WTC11 (cell line): ENCODE results near the gene SNX11.

ENCODE experiments used
- CBFB ChIP-seq: sonication (generic); formaldehyde crosslinking; IDR thresholded peaks from 2 replicates; pipeline ENCODE4 v1.8.1; 2022; ENCODE audit warnings: mild to moderate bottlenecking, low read depth, missing genetic modification reagents
- E2F1 ChIP-seq: sonication (generic); formaldehyde crosslinking; IDR thresholded peaks from 2 replicates; pipeline ENCODE4 v1.8.0; 2022; ENCODE audit warnings: mild to moderate bottlenecking, missing genetic modification reagents
- ESRRA ChIP-seq: sonication (generic); formaldehyde crosslinking; IDR thresholded peaks from 2 replicates; pipeline ENCODE4 v1.8.1; 2022; ENCODE audit warnings: mild to moderate bottlenecking, missing genetic modification reagents, borderline replicate concordance
- FOXJ3 ChIP-seq: sonication (generic); formaldehyde crosslinking; IDR thresholded peaks from 2 replicates; pipeline ENCODE4 v1.9.0; 2021; ENCODE audit warnings: missing genetic modification reagents, mild to moderate bottlenecking, borderline replicate concordance
- GRHL2 ChIP-seq: fragments of 250-450 bp; sonication (Bioruptor Pico); IDR thresholded peaks from 2 replicates; pipeline ENCODE4 v1.8.0; 2022; ENCODE audit warnings: mild to moderate bottlenecking, moderate library complexity; ENCODE audit not compliant: insufficient replicate concordance, severe bottlenecking
- JUN ChIP-seq: sonication (generic); formaldehyde crosslinking; IDR thresholded peaks from 2 replicates; pipeline ENCODE4 v1.8.0; 2023; ENCODE audit warnings: mild to moderate bottlenecking, missing genetic modification reagents
- NFYB ChIP-seq: sonication (generic); formaldehyde crosslinking; conservative IDR thresholded peaks from 2 replicates; pipeline ENCODE4 v1.8.0; 2022; ENCODE audit warnings: low read depth, missing genetic modification reagents
- NR3C1 ChIP-seq: sonication (generic); formaldehyde crosslinking; conservative IDR thresholded peaks from 2 replicates; pipeline ENCODE4 v1.8.1; 2023; ENCODE audit warnings: low read depth, mild to moderate bottlenecking, missing genetic modification reagents
- PREB ChIP-seq: sonication (generic); formaldehyde crosslinking; IDR thresholded peaks from 2 replicates; pipeline ENCODE4 v1.8.1; 2022; ENCODE audit warnings: mild to moderate bottlenecking, missing genetic modification reagents, moderate library complexity, borderline replicate concordance
- ZBTB21 ChIP-seq: sonication (generic); formaldehyde crosslinking; IDR thresholded peaks from 2 replicates; pipeline ENCODE4 v1.8.1; 2023; ENCODE audit warnings: mild to moderate bottlenecking, missing genetic modification reagents, borderline replicate concordance
- ZNF138 ChIP-seq: sonication (generic); formaldehyde crosslinking; conservative IDR thresholded peaks from 2 replicates; pipeline ENCODE4 v1.8.1; 2022; ENCODE audit warnings: mild to moderate bottlenecking, moderate library complexity, missing genetic modification reagents
- TF ChIP-seq, protein P1 (sequence below): fragments of 200-600 bp; IDR thresholded peaks from 2 replicates; pipeline ENCODE4 v1.8.0; 2022; ENCODE audit warnings: antibody characterized with exemption
- TF ChIP-seq, protein P2 (sequence below): sonication (generic); formaldehyde crosslinking; conservative IDR thresholded peaks from 2 replicates; pipeline ENCODE4 v1.8.1; 2022; ENCODE audit warnings: mild to moderate bottlenecking, missing genetic modification reagents

GRCh38 chr17:48169926-48170325 lies 62.4 kb downstream of the SNX11 start:
- TF ChIP-seq, protein P1, sequence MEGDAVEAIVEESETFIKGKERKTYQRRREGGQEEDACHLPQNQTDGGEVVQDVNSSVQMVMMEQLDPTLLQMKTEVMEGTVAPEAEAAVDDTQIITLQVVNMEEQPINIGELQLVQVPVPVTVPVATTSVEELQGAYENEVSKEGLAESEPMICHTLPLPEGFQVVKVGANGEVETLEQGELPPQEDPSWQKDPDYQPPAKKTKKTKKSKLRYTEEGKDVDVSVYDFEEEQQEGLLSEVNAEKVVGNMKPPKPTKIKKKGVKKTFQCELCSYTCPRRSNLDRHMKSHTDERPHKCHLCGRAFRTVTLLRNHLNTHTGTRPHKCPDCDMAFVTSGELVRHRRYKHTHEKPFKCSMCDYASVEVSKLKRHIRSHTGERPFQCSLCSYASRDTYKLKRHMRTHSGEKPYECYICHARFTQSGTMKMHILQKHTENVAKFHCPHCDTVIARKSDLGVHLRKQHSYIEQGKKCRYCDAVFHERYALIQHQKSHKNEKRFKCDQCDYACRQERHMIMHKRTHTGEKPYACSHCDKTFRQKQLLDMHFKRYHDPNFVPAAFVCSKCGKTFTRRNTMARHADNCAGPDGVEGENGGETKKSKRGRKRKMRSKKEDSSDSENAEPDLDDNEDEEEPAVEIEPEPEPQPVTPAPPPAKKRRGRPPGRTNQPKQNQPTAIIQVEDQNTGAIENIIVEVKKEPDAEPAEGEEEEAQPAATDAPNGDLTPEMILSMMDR: no peak
- TF ChIP-seq NR3C1 (CRISPR knock-in tag) (no peak), FOXJ3 (CRISPR knock-in tag) (no peak), ZBTB21 (CRISPR knock-in tag) (no peak), JUN (no peak), ZNF138 (CRISPR knock-in tag) (no peak), NFYB (CRISPR knock-in tag) (no peak), CBFB (CRISPR knock-in tag) (no peak), GRHL2 (CRISPR knock-in tag) (no peak), E2F1 (CRISPR knock-in tag) (no peak), PREB (no peak), ESRRA (no peak)
- TF ChIP-seq, protein P2, sequence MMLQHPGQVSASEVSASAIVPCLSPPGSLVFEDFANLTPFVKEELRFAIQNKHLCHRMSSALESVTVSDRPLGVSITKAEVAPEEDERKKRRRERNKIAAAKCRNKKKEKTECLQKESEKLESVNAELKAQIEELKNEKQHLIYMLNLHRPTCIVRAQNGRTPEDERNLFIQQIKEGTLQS (CRISPR knock-in tag): no peak
